GM18517 (cell line): Measurements from ENCODE around the gene A2M.

Experiments
- ATAC-seq: cut with Tn5 transposase; IDR thresholded peaks from one replicate; pipeline ENCODE4 v1.9.1; 2021; ENCODE audit warnings: mild to moderate bottlenecking, moderate library complexity; ENCODE audit not compliant: unreplicated experiment

A2M gene

GRCh38 chr12:9074484-9075137 lies 41.1 kb downstream of the A2M start:
- ATAC-seq, result no peak

- ATAC-seq, result no peak
These were observed 42.6 kb downstream of the A2M start for GRCh38 chr12:9073076-9073475.

DNA sequence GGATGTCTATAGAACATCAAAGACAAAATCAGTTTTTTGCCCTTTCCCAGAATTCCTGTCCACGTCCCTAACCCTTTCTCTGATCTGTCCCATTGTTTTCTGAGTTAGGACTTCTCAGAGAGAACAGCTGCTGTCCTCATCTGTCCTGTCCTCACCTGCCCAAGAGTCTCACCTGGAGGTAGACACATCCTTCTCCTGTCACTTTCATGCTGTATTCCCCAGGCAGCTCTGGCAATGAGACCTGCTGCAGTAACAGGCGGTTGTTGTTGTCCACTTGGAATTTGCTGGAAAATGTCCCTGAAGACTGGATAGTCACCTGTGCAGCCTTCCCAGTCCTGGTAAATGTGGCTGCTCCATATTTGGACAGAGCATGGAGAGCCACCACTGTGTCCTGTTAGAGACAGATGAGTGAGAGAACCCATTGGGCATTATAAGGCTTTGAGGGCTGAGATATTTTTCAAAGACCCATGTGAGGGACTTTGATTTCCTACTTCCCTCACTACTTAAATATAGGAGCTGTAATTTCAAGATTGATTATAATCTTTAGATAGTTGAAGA lies 43.2 kb downstream of the A2M start:
- no peak for ATAC-seq

GRCh38 chr12:9071969-9072368 lies 43.8 kb downstream of the A2M start:
- no peak for ATAC-seq

DNA sequence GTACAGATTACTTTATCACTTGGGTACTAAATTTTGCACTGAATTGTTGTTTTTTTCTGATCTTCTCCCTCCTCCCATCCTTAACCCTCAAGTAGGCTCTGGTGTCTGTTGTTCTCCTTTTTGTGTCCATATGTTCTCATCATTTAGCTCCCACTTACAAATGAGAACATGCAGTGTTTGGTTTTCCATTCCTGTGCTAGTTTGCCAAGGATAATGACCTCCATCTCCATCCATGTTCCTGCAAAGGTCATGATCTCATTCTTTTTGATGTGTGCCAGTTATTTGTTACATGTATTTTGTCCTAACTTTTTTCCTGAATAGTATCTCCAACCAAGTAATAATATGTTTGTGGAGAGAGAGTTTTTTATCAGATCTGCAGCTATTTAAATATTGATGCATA lies 44.2 kb downstream of the A2M start:
- ATAC-seq, result no peak

DNA sequence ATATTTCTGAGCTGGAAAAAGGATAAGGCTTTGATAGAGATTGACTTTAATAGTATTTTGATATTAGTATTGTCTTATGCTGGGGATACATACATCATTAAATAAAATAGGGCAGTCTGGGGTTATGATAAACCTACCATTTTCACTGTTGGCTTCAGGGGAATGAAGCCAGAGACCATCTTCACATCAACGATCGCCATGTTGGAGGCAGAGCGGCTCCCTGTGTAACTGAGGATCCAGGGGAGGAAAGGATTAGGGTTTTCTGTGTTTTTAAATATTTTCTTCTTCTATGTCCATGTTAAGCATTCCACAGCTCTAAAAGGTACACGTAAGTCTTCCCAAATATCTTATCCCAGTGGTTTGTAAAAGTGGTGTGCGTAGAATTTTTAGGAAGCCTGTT lies 45.4 kb downstream of the A2M start:
- ATAC-seq, result no peak

DNA sequence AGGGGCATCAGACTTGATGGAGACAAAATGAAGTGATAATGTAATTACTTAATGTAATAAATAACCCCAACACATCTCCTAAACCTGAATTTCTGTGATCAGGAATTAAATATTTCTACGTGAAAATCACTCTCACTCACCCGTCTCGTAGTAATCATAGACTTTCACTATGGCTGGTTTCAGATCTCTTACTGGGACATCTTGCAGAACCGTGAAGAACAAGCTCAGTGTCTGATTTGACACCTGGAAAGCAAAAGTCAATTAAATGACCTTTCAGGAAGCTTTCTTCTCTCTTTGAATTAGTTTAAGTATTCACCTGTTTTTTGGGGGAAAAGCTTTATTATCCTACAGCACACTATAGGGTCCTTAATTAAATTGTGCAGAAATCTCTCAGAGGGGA lies 47.1 kb downstream of the A2M start:
- ATAC-seq, result no peak

DNA sequence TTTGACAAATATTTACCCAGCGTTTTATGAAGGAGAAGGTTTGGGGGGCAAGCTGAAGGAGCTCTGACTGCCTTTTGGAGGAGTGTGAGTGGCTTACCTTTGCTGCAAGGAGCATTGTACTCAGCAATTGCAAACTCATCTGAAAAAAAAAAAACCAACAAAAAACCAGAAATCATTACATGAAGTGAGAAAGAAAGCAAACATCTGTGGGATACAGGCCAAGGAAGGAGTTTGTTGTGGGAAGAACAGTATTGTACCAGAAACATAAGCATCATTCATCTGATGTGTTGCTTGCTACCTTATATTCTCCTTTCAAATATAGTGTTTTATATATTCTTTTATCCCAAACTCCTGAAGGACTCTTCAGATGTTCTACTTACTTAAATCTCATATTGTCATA lies 47.6 kb downstream of the A2M start:
- ATAC-seq, result no peak

DNA sequence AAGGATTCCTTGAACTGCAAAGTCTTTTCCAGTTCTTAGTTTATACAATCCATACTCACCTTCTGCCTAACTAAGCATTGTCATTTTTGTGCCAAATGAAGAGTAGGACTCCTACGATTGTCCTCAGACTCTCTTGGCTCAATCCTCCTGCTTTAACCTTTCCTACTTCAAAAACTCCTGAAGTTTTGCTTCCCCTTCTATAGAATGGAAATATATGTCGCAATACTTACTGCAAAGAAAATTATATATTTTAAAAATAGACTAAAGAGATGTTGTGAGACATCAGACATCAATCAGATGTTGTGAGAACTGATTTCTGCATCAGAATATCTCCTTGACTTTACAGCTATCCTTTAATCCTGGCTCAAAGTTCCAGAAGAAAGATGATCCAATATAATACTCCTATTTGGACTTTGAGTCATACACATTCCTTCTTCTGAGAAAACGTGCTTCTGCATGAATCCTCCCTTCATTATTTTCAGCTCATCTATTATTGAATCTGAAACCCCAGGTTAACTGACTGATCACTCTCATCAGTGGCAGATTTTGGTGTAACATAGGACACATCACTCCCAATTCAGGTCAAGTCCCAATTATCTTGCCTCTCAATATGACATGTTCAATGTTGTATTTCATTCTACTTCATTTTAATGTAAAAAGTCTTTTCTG lies 48.8 kb downstream of the A2M start:
- ATAC-seq, result no peak

GRCh38 chr12:9066183-9066623 lies 49.5 kb downstream of the A2M start:
- no peak for ATAC-seq

- no peak for ATAC-seq
These were observed 50.2 kb downstream of the A2M start for GRCh38 chr12:9065607-9065856.

DNA sequence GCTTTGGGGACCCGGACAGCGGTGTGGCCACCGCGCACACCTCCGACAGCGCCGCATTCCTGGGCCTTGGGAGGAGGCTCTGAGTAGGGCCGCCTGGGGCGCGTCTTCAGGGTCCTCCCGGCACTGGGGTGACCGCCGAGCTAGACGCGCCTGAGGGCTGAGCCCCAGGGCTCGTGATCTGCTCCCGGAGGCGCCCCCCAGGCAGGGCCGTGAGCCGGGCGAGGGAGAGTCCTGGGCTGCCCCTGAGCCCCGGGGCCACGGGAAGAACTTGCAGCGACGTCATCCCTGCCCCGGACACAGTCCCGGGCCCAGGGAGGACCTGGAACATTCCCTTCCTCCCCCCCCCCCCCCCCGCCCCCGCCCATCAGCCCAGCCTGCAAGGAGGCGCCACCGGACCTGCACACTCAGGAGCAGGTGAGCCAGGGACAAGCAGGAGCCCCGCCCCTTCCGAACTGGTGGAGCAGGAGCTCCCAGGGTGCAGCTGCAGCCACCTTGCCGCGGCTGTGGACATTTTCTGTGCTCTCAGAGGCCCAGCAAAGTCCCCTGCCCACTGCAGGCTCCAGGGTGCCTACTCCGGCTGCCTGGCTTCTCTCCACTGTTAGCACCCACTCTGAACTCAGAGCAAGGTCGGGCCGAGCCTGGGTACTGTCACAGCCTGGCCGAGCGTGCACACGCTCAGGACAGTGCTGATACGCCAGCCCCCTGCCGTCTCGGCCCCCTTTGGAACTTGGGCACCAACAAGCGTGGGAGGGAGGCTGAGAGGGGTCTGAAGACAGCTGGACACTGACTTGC lies 50.7 kb downstream of the A2M start:
- no peak for ATAC-seq

- ATAC-seq, result no peak
These were observed 51.4 kb downstream of the A2M start for GRCh38 chr12:9064201-9064814.

DNA sequence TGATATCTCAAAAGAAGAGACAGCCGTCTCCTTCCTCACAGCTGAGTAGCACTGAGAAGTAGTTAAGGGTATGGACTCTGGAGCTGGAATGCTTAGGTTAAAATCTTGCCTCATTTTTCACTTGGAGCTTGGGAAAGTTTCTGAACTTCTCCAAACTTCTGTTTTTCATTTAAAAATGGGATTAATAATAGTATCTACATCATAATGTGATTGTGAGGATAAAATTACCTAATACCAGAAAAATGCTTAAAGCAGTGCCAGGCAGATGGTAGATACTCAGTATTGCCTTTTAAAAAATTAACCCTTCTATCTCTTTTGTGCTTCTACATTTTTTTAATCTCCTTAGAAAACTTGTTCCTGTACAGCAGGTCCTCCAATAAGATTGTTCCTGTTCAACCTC lies 63.1 kb downstream of the A2M start:
- no peak for ATAC-seq

DNA sequence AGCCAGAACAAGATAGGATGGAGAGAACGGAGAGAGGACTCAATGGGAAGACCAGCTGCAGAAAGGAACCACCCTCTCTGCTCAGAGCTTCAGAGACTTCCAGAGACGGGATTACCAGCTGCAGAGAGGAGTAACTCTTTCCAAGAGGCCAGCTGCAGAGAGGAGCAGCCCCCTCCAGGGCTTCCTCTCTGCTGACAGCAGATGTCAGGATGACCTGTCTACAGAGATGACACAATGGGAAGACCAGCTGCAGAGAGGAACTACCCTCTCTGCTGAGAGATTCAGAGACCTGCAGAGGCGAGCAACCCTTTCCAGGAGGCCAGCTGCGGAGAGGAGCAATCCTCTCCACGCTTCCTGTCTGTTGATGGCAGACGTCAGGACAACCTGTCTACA lies 64.6 kb downstream of the A2M start:
- no peak for ATAC-seq

GRCh38 chr12:9050521-9051157 lies 65.1 kb downstream of the A2M start:
- ATAC-seq, result no peak

DNA sequence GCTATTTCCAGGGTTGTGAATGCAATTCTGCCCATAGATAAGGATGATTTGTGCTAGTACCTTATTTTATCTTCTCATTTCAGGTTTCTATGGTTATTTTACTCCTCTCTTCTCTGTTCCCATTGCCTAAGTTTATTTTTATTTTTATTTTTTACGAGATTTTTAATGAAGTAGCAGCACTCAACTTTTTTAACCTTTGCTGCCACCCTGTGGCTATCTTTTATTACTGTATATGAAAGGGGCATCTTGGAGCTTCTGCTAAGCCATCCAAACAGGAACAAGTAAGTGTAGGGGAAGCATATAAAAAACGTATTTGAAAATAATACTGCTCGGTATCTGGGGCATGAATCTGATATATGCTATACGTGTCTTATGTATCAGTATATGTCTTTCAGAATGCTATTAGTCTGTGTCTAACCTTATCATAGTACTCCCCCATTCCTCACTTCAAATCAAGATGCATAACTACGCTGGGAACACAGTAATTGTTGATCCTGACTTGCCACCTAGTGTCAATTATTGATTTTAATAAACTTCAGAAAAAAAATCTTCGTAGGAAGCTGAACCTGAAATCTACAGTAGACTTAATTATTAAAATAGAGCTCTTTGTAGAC lies 66.1 kb downstream of the A2M start:
- ATAC-seq, result no peak

DNA sequence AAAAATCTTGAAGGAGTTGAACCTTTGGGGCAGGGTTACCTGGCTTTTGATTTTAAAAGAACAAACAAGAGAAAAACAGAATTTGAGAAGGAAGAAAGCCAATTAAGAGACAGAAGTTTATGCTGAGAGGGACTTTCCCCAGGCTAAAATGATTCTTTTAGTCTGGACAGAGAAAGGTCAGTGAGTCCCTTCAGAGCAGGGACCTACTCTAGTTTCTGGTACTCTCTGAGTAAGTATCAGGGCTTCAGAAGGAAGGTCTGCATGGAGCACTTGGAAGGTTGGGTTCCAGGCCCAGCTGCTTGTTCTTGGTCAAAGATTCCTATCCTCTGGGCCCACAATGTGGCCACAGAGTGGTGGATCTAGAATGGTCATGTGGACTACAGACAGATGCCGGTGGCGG lies 66.8 kb downstream of the A2M start:
- ATAC-seq, result no peak

DNA sequence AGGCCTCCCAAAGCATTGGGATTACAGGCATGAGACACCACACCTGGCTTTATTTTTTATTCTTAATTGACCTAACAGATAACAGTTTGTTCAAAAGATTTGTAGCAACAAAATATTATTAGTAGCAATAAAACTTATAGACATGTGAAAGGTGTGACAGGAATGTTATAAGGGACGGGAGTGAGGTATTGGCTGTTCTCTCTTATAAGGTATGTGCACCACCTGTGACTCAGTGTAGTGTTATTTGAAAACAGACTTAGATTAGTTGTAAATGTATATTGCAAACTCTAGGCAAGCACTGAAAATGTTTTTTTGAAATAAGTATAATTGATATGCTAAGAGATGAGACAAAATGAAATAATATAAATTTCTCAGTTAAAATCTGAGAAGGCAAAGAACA lies 68.6 kb downstream of the A2M start:
- ATAC-seq, result no peak

GRCh38 chr12:9043766-9044165 lies 72.0 kb downstream of the A2M start:
- no peak for ATAC-seq

DNA sequence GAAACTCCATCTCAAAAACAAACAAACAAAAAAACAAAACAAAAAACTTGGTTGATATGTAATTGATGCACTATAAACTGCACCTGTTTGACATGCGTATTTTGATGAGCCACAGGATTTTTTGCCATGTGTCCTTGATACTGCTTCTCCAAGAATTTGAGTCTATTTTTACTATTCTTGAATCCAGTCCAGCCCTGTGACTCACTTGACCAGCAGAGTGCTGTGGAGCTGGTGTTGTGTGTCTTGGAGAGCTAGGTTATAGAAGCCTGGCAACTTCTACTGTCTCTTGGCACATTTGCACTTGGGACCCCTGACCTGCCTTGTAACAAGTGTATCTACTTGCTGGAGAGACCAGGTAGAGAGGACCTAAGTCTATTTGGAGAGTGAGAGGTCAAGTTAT lies 74.4 kb downstream of the A2M start:
- ATAC-seq, result no peak
